Upper lobe of left lung (tissue), 6 donors: ENCODE measurements around the gene PRKG1. TPM values are rescaled to one million over a fixed set of nuclear protein-coding genes. Genes with fewer than 3 reads are reported as not detected.
A peak's percentile ranks its signal among the peaks of the same experiment; 100 is the strongest.

Source experiments
- ATAC-seq, 2 donors: fragments of 200-7000 bp; cut with Tn5 transposase; one replicate each; pipeline ENCODE4 v1.9.1; 2022; ENCODE audit warnings: mild to moderate bottlenecking in 2 of 2, moderate library complexity in 2 of 2; ENCODE audit not compliant: low FRiP score in 2 of 2
- DNase-seq, 2 donors: peaks; one replicate each; pipeline ENCODE4 v3.0.0-alpha.2; 2019 to 2020
- H3K27ac ChIP-seq, 4 donors: fragments of 200-600 bp; sonication (generic); one replicate each; pipeline ENCODE4 v1.5.1; 2016 to 2019
- H3K27me3 ChIP-seq, 4 donors: fragments of 200-600 bp; sonication (generic); one replicate each; pipeline ENCODE4 v1.5.1; 2017 to 2019
- H3K36me3 ChIP-seq, 4 donors: fragments of 200-600 bp; sonication (generic); one replicate each; pipeline ENCODE4 v1.5.1; 2016 to 2019
- H3K4me1 ChIP-seq, 4 donors: fragments of 200-600 bp; sonication (generic); one replicate each; pipeline ENCODE4 v1.5.1; 2018 to 2019
- H3K4me3 ChIP-seq, 4 donors: fragments of 200-600 bp; sonication (generic); one replicate each; pipeline ENCODE4 v1.5.1; 2017 to 2019; ENCODE audit warnings: mild to moderate bottlenecking in 2 of 4, moderate library complexity in 1 of 4
- H3K9me3 ChIP-seq, 4 donors: fragments of 200-600 bp; sonication (generic); one replicate each; pipeline ENCODE4 v1.5.1; 2018 to 2019
- CTCF ChIP-seq, 6 experiments: fragments of 450-650 bp in 4 of 6; fragments of 200-600 bp in 2 of 6; sonication (generic) in 2 of 6; IDR thresholded peaks; one replicate each; pipeline ENCODE4 v1.5.1; 2016 to 2019; ENCODE audit warnings: antibody characterized with exemption in 6 of 6
- EP300 ChIP-seq, 4 donors: sonication (generic); formaldehyde crosslinking; IDR thresholded peaks; one replicate each; pipeline ENCODE4 v1.5.1; 2017; ENCODE audit warnings: antibody characterized with exemption in 4 of 4, control low read depth in 2 of 4
- POLR2A ChIP-seq, 4 donors: fragments of 450-650 bp; IDR thresholded peaks; one replicate each; pipeline ENCODE4 v1.5.1; 2016 to 2017; ENCODE audit warnings: antibody characterized with exemption in 4 of 4, mild to moderate bottlenecking in 2 of 4
- POLR2AphosphoS5 ChIP-seq, 2 donors: sonication (generic); formaldehyde crosslinking; IDR thresholded peaks; one replicate each; pipeline ENCODE4 v1.5.1; 2017; ENCODE audit warnings: antibody characterized with exemption in 2 of 2
- WGBS, 2 donors: methylation state at CpG; one replicate each; pipeline ENCODE4 v1.1.5; 2017 to 2018; 5-methylcytosine and 5-hydroxymethylcytosine counted together
- total RNA-seq, 6 donors: library from RNA; depleted of rRNA in 4 of 6; stranded (reverse); fragments of >200 nt in 4 of 6; gene quantifications; one replicate each; pipeline versions ENCODE4 v1.1.0 to v1.2.1, GENCODE V29; 2016 to 2021
- donor health status: DM: no; HTN: no; CAD: no; lungs with moderate emphysema.
- donor health status: DM: no; HTN: yes; CAD: no; lungs with severe emphysema.

Gene PRKG1
- total RNA-seq, 6 donors from 2014 or later: 12.9 to 43.0 (median 25.0) TPM

- ATAC-seq (no peak), DNase-seq (peak in 1 of 2 donors; percentile 35)
- 59 to 75% methylated on average over 1 of the region's 1 CpG for WGBS, 2 donors
These were observed 1098.3 kb downstream of the PRKG1 start for GRCh38 chr10:52172581-52172980.

GRCh38 chr10:52185256-52185655 is 1111.0 kb downstream of the PRKG1 start:
- H3K9me3 ChIP-seq: no peaks in the 10 kb centered on the region
- no peak overlapping the region for H3K4me3 ChIP-seq
- no peak for DNase-seq
- H3K27me3 ChIP-seq: no peaks in the 10 kb centered on the region
- ATAC-seq: peak in 1 of 2 donors; percentile 34
- H3K4me1 ChIP-seq: no peaks in the 10 kb centered on the region
- TF ChIP-seq POLR2AphosphoS5 (IDR thresholded peaks at IDR 0.05) (no peak), CTCF (IDR thresholded peaks at IDR 0.05) (no peak), EP300 (IDR thresholded peaks at IDR 0.05) (no peak), POLR2A (IDR thresholded peaks at IDR 0.05) (no peak)
- no peaks in the 10 kb centered on the region for H3K36me3 ChIP-seq
- no peak overlapping the region for H3K27ac ChIP-seq

More at GRCh38 chr10:52172581-52172980, 1098.3 kb downstream of the PRKG1 start:
- H3K9me3 ChIP-seq: no peaks in the 10 kb centered on the region
- H3K4me1 ChIP-seq: no peaks in the 10 kb centered on the region
- no peaks in the 10 kb centered on the region for H3K27me3 ChIP-seq
- no peak for TF ChIP-seq POLR2A (IDR thresholded peaks at IDR 0.05)
- no peak overlapping the region for H3K27ac ChIP-seq
- no peak overlapping the region for H3K4me3 ChIP-seq
- no peaks in the 10 kb centered on the region for H3K36me3 ChIP-seq

- Histone ChIP-seq H3K27me3 (no peaks in the 10 kb centered on the region), H3K36me3 (no peaks in the 10 kb centered on the region), H3K4me3 (no peak overlapping the region), H3K27ac (no peak overlapping the region), H3K9me3 (no peaks in the 10 kb centered on the region), H3K4me1 (no peaks in the 10 kb centered on the region)
- DNase-seq (no peak), ATAC-seq (no peak)
- WGBS, 2 donors: 54 to 64% methylated on average over 3 of the region's 3 CpGs
- TF ChIP-seq POLR2A (IDR thresholded peaks at IDR 0.05) (no peak), EP300 (IDR thresholded peaks at IDR 0.05) (no peak), CTCF (IDR thresholded peaks at IDR 0.05) (no peak), POLR2AphosphoS5 (IDR thresholded peaks at IDR 0.05) (no peak)
These were observed 1113.4 kb downstream of the PRKG1 start for GRCh38 chr10:52187521-52188258.

- no peak for DNase-seq
- Histone ChIP-seq H3K4me1 (no peaks in the 10 kb centered on the region), H3K27me3 (no peaks in the 10 kb centered on the region), H3K4me3 (no peak overlapping the region), H3K27ac (no peak overlapping the region), H3K36me3 (no peaks in the 10 kb centered on the region), H3K9me3 (no peaks in the 10 kb centered on the region)
- TF ChIP-seq CTCF (IDR thresholded peaks at IDR 0.05) (no peak), POLR2A (IDR thresholded peaks at IDR 0.05) (no peak), POLR2AphosphoS5 (IDR thresholded peaks at IDR 0.05) (no peak), EP300 (IDR thresholded peaks at IDR 0.05) (no peak)
- ATAC-seq: no peak
- WGBS, 2 donors: 90% methylated on average over 5 of the region's 5 CpGs
These were observed 1116.8 kb downstream of the PRKG1 start for GRCh38 chr10:52191049-52191448.

DNA sequence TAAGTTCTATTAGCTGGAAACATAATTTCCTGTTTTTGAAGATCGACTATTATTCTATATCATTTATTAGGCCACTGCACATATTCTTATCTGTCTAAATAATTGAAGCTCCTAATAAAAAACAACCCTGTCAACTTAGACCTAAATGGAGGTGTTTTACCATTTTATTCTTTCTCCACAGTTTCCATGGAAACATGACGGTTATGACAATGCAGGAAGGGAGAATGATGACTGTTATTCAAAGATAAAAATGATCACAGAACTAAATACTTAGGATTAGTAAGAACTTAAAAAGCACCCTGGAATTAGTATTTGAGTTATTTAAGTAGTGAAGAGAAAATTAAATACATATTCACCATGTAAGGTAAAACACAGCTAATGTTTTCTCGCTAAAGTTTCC is 1119.9 kb downstream of the PRKG1 start:
- H3K27me3 ChIP-seq: no peaks in the 10 kb centered on the region
- no peaks in the 10 kb centered on the region for H3K9me3 ChIP-seq
- H3K4me3 ChIP-seq: no peak overlapping the region
- H3K36me3 ChIP-seq: no peaks in the 10 kb centered on the region
- WGBS, 2 donors: 86% methylated on average over 3 of the region's 3 CpGs
- DNase-seq: no peak
- no peak overlapping the region for H3K27ac ChIP-seq
- H3K4me1 ChIP-seq: no peaks in the 10 kb centered on the region
- no peak for ATAC-seq
- TF ChIP-seq EP300 (IDR thresholded peaks at IDR 0.05) (no peak), POLR2A (IDR thresholded peaks at IDR 0.05) (no peak), POLR2AphosphoS5 (IDR thresholded peaks at IDR 0.05) (no peak), CTCF (IDR thresholded peaks at IDR 0.05) (no peak)
